NCI-H446 treated with DMSO at 0.1 percent for 48 hours (cell line): Measurements from ENCODE around the gene ERCC8.
A peak's percentile ranks its signal among the peaks of the same experiment; 100 is the strongest.
"Not testable (repeated sequence)": the region's sequence is repeated elsewhere in the genome, so short reads cannot be mapped to it uniquely, and the experiment has no call there.

Experiments used
- DNase-seq: peaks from one replicate; lab custom pipeline; 2025; lab: John Stamatoyannopoulos, UW

The ERCC8 gene

DNA sequence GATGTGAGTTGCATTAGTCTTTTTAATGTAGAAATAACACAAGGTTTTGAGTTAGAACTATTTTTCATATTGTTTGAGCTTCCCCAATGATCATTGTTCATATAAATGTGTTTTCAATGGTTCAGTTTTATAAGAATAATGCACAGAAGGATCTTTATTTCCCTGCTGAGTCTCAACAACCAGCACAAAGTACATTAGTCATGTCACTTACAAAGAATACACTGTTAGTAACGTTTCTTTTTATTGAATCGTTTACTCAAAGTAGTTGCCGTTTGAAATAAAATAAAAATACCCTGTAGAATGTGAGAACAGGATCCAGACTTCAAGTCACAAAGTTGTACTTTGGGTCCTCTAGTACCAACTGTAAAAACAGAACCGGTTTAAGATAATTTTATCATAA is 41.5 kb downstream of the ERCC8 start:
- no peak for DNase-seq

DNA sequence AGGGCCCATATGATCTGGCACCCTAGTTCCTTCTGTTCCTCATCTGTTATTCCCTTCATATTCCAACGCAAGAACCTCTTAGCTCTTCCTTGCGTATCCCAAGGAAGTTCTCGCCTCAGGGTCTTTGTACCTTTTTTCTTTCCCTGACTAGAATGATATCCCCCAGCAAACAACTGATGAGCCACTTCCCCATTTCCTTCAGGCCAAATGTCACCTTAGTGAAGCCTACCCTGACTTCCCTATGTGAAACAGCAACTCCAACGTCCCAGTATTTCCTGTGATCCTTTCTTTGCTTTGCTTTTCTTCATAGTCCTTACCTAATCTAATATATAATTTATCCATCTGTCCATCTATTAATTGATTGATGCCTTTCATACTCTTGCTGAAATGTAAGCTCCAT is 47.9 kb downstream of the ERCC8 start:
- no peak for DNase-seq

DNA sequence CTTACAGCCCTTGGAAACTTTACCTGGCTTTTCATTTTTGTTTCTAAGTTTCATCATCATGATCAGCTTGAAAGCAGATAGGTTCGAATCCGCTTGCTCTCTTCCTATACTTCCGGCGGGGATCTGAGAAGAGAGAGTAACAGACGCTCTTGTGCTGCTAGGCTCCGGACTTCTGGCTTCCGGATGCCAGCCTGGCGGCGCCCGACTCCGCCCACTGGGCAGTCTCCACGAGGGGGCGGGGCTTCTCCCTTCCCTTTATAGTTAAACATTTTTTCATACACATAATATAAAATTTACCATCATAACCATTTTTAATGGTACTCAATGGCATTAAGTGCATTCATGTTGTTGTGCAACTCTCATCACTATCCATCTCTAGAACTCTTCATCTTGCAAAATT is 51.3 kb downstream of the ERCC8 start:
- DNase-seq: no peak

DNA sequence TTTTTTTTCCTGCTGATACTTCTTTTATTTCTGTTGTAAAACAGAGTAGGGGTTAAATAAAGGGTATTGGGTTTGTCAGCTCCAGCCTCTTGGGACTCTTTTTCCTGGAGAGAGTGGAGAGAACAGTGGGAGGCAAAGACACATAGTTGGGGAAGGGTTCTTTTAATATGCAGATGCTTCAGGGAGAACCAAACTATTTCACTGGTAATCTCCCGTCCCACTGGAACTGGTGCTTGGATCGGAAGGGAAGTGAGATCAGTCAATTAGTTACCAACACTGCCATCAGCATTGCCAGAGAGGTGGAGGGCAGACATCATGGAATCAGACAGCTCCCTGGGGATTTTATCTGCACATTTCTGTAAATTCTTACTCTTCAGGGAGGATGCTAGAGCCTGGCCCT is 53.2 kb downstream of the ERCC8 start:
- no peak for DNase-seq

DNA sequence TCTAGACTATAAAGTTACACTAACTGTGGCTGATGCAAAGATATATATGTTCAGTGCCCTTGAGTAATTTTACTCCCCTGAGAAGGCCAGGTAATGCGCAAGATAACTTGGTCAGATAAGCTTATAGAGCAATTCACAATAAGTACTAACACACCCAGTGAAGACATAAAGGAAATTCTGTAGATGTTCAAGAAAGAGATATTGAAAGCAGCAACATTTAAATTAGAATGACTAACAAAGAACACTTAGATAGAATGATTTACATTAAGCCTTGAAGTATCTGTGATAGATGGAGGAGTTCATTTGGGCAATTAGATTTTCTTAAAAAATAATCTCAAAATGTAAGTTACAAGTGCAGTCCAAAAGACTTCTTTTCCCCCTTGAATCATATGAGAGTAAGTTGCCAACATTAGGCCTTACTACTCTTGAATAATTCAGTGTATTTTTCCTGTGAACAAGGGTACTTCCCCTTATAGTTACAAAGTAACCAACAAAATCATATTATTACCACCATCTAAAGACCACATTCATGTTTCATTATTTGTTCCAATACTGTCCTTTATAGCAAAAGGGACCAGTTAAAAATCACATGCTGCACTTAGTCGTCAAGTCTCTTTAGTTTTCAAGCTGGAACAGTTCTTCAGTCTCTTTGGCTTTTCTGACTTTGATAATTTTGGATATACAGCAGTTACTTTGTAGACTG is 56.4 kb downstream of the ERCC8 start:
- DNase-seq: no peak

DNA sequence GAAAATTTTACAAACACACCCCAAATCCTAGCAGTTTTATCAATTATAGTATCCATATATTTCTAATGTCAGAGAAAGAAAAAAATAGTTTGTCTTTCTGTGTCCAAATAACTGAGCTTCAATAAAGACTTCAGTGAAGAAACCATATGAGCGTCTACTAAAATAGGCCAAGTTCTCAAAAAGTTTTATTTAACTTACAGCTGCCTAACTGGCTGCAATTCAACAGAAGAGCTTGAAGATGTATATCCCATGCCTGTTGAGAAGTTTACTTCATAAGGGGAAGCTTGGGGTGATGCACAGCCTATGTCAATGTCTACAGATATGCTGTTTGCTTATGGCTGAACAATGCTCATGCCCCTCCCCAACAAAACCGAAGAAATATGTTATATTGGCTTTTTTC is 57.1 kb downstream of the ERCC8 start:
- DNase-seq: no peak

DNA sequence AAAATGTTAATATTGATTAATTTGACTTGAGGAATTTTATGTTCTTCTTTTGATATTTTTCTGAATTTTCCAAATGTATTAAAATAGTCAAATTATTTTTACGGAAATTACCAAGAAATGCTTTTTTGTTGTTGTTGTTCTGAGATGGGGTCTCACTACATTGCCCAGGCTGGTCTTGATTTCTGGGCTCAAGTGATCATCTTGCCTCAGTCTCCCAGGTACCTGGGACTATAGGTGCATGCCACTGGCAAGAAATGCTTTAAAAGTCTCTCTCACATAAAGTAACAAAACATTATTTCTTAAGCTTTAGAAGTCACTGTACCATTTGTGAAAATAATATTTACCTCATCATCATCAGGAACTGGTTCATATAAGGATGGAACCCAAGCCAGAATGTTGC is 57.8 kb downstream of the ERCC8 start:
- no peak for DNase-seq

DNA sequence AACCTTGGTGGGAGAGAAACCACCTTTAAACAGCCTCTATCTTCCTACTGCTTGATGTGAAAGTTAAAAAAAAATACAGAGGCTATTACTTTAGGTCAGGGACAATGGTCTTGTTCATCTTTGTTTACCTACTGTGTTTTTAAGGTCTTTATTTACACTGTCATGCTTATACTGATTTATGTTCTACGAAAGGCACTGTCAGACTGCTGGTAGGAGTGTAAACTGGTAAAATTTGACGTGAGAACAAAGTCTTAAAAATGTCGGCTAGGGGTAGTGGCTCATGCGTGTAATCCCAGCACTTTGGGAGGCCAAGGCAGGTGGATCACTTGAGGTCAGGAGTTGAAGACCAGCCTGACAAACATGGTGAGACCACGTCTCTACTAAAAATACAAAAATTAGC is 58.7 kb downstream of the ERCC8 start:
- DNase-seq: no peak

DNA sequence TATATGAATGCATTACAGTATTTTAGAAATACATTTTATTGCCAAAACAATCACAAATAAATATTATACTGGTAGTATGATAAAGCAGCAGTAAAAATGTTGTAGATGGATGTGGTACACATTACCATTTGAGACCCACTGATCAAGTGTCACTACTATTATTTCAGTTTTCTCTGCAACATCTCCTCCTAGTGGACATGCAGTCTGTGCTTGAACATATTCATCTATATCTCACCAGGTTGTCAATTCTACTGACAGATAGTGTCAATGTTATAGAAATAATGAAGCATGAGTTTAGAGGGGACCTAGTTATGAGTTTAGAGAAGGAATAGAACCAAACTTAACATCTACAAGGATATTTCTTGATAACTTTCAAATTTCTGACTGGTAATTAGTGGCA is 61.6 kb downstream of the ERCC8 start:
- DNase-seq: no peak

DNA sequence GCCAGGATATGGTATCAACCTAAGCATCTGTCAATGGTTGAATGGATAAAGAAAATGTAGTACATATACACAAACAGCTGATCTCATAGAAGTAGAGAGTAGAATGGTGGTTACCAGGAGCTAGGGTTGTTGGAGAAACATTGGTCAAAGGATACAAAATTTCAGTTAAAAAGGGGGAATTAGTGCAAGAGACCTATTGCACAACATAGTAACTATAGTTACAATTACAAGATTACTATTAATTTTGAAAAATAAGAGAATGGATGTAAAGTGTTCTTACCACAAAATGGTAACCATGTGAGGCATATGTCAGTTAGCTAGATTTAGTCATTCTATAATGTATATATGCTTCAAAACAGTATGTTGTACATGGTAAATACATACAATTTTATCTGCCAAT is 72.0 kb downstream of the ERCC8 start:
- no peak for DNase-seq

DNA sequence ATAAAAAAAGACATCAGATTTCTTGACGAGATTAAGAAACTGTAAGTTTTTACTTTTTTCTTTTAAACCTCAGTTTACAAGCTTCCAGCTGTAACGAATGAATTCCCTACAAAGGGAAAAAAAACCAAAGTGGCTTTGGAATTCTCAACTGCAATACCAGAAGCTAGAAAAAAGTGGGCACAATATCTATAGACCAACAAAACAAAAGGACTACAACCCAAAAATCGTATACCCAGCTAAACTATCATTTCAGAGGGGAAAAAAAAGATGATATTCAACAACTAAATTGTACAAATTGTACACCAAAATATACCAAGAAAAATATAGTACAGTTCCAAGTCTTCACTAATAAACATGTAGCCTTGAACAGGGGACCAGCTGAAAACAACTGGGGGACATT is 74.0 kb downstream of the ERCC8 start:
- no peak for DNase-seq

DNA sequence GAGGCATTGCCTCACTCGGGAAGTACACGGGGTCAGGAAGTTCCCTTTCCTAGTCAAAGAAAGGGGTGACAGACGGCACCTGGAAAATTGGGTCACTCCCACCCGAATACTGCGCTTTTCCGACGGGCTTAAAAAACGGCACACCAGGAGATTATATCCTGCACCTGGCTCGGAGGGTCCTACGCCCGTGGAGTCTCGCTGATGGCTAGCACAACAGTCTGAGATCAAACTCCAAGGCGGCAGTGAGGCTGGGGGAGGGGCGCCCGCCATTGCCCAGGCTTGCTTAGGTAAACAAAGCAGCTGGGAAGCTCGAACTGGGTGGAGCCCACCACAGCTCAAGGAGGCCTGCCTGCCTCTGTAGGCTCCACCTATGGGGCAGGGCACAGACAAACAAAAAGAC is 84.3 kb downstream of the ERCC8 start:
- DNase-seq: not testable (repeated sequence)

DNA sequence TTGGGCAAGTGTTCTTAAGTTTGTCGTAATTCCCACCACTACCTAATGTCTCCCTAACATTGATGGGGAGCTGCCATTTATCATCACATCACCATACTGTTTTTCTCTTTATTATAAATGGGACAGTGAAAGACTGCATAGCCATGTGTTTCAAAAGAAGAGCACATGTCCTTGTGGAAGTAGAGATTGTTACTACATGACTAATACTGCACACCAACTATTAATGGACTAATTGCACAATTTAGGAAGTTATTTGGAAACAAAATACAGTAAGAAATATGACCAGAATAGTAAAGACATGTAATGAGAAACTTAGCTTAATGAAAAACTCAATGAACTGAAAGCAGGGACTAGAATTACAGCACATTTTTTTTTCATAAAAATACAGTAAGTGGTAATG is 88.8 kb downstream of the ERCC8 start:
- no peak for DNase-seq

DNA sequence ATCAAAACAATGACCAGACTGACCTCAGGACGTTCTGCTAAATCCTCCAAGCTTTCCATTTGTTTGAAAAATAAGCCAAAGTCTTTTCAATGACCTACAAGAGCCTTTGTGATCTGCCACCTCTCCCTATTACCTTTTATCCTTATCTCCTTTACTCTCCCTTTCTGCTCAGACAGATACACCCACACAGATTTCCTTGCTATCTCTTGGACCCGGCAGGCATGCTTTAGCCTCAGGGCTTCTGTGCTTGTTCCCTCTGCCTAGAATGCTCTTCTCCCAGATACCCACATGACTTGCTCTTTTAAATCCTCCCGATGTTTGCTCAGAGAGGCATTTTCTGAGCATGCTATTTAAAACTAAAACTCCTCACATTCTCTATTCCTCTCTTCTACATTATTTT is 91.9 kb downstream of the ERCC8 start:
- no peak for DNase-seq

DNA sequence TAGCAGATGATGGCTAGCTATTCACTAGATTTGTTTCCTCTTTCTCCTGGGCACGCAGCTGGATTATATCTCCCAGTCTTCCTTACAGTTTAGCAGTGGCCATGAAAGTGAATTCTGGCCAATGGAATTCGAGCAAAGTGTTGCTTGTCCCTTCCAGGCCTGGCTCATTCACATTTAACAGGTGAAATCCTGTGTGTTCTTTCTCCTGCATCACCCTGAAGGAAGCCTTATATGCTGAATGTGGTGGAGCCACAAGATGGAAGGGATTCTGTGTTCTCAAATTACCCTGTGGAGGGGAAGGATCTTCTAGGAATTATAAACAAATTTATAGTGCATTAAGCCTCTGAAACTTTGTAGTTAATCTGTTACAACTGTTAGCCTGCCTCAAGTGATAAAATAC is 92.6 kb downstream of the ERCC8 start:
- no peak for DNase-seq

DNA sequence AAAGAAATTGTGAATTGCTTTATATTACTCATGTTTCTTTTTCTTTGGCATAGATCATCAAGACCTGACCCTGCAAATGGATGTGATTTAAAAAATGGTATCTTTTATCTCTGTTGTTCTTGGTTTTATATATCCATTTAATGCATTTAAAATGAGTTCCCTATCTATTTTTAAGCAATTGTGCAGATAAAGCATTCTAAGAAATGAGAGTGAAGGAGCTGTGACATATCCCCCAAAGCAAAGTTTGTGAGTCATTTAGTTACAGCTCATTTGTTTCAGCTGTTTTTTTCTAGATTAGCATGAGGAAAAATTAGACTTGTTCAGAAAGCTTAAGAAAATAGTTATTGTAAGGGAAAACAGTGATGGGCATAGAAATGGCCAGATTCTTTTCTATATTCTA is 93.2 kb downstream of the ERCC8 start:
- DNase-seq: no peak

DNA sequence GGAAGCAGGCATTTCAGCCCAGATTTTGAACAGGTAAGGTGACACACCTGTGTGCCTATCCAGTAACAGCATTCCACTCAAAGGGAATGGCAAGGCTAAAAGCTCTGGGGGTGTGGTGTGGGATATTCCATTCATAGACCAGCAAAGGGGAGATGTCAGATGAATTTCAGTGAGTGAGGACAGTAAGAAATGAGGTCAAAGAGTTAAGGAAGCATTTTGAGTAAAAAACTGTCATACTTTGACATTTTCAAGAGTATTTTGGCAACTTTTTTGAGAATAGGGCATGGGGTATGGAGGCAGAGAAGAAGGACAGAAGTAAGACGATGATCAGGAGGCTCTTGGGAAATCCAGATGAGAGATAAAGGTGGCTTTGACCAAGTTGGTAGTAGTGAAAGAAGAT is 98.6 kb downstream of the ERCC8 start:
- no peak for DNase-seq

DNA sequence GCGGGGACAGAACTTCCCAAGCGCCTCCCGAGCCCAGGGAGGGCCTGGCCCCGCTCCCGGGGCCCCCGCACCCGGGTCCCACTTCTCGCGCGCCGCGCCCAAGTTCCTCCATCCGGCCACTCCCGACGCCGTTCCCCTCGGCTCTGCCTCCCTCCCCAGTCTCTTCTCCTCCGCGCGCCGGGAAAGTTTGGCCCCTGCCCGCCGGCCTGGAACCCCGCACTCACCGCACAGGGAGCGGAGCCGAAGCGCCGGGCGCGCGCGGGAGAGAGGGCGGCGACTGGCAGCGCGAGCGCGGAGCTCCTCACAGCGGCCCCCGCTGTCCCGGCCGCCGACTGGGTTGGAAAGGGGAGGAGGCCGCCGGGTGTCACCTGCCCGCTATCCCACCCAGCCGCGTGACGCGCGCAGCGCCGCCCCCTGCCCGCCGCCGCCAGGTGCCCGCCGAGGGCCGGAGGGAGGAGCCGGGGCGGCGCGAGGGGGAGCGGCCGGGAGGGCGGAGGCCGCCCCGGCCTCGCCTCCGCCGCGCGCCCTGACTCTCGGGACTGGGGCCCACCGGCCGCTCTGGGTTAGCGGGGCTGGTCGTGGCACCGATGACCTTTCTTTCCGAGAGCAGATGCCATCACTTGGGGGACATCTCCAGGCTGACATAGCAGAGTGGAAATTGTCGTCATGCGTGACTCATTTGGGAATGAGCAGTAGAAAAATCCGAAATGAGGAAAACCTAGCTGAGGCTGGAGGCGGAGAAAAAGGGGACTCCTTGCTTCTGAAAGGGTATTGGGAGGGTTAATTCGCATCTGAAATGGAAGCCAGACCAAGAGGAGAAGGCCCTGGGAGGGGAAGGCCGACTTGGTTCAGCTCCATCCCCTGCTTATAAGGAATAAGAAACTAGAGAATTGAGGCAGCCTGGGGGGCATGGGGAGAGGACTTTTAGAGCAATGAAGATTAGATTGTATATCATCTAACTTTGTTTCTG is 100.6 kb downstream of the ERCC8 start, which contains the start of gene ELOVL7:
TSS of gene ELOVL7 (minus strand) at position 334 of the 970 bp plus-strand sequence. CDS start 56,872 bp downstream, outside the sequence.
- peak; percentile 14 for DNase-seq

DNA sequence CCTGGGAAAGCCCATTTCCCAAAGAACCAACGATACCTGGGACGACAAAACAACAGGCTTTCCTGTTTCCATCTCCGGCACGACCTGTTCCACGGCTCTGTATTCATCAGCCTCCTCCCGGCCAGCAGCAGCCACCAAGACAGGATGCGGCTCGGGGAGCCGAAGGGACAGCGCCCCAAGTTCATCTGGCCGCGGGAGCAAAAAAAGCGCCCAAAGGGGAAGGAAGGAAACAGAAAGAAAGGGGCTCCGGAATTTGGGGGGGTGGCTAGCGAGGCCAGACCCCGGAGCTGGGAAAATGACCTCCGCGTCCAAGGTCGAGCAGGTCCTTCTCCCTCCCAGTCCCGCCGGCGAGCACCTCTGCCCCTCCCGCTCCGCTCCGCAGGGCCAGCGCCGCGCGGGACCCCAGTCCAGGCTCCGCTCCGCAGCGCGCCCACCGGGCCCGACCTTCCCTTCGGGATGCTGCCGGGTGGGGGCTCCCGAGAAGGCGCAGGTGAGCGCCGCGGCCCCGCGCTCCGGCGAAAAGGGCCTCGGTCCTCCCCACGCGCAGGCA is 101.4 kb downstream of the ERCC8 start:
- DNase-seq: no peak

DNA sequence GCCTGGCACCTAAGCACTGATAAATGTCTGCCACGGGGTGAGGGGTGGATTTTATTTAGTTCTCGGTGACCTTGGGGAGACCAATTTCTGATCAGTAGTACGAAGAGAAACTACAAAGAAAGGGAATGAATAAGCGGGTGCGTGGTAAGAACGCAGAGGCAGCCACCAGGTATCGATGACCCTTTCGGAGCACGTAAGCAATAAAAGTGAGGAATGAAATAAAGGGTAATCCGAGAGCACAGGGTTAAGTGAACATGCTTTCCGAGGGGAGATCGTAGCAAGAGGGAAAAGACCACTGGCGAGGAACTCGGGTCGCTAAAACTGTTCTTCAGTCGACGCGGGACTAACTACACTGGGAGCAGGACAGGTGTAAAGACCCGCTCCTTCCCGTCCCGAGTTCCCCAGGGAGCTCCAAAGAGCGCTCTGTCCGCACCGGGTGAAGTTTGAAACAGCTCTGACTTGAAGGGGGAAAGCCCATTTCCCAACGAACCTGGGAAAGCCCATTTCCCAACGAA is 101.9 kb downstream of the ERCC8 start:
- DNase-seq: no peak

DNA sequence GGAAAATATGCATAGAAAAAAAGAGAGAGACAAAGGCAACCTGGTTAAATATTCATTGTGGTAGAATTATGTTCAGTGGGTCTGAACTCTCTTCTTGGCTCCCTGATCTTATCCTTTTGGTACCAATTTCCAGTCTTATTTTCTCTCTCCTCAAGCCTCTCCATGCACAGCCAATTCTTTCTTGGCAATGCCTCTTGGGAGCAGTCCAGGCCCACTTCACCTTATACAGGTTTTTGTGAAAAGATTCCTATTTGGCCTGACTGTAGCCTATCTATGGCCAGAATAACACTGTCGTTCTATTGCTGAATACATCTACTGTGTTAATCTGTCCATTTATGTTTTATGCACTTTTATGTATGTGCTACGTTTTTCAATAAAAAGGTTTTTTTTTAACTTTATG is 103.5 kb downstream of the ERCC8 start:
- DNase-seq: no peak

DNA sequence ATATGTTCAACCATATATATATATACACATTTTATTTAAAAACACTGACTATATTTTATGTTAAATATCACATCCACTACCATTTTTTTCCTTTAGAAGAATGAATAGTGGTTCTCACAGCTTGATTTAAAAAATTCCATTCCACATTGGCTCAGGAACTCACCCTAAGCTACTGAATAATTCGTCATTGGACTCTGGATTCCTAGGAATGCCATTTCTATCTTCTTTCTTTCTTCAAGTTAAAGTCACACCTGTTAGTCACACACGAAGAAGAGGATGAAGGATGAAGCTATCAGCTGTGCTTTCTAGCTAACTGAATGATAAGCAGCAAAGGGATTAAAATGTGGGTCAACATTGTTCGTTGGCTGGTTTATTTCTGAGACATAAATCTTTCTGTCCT is 108.7 kb downstream of the ERCC8 start:
- no peak for DNase-seq

DNA sequence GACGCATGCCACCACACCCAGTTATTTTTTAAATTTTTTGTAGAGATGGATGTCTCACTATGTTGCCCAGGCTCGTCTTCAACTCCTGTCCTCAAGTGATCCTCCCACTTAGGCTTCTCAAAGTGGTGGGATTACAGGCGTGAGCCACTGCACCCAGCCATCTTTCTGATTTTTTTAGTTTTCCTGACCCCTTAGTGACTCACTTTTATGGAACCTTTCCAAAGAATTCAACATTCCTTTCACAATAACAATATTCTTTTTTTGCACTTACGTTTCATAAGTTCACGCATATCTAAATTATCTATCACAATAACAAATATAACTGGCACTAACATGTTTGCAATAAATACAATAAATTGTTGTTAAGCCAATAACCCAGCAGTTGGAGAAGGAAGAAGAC is 109.3 kb downstream of the ERCC8 start:
- no peak for DNase-seq
